PC-3 (cell line): ENCODE results near the gene JPH4. TPM values are rescaled to one million over a fixed set of nuclear protein-coding genes. Genes with fewer than 3 reads are reported as not detected.

Experiments used
- ATAC-seq: fragments of 200-7000 bp; cut with Tn5 transposase; 2 replicates; pipeline ENCODE4 v1.9.1; 2020; ENCODE audit warnings: mild to moderate bottlenecking, moderate library complexity
- BruUV-seq: library from RNA; stranded (reverse); fragments of 400-500 nt; replicated peaks from 2 replicates; lab custom pipeline; 2021; lab: Mats Ljungman, UMichigan
- CTCF ChIA-PET: fragments of 300-600 bp; sonication (Branson Sonifier 250); formaldehyde crosslinking; loops from one replicate; lab custom pipeline; 2022; ENCODE audit warnings: antibody characterized with exemption; lab: Charles Lee
- POLR2A ChIA-PET: fragments of 300-600 bp; sonication (Branson Sonifier 250); formaldehyde crosslinking; loops from one replicate; lab custom pipeline; 2022; ENCODE audit warnings: antibody characterized with exemption; ENCODE audit not compliant: unreplicated experiment; lab: Charles Lee
- DNase-seq: peaks from one replicate; pipeline ENCODE4 v3.0.0-alpha.2; 2015
- H2AFZ ChIP-seq: fragments of 300-600 bp; sonication (generic); 2 replicates; pipeline ENCODE4 v1.6.0; 2016; ENCODE audit warnings: antibody characterized with exemption, low read length
- H3F3A ChIP-seq: fragments of 300-600 bp; sonication (generic); one replicate; pipeline ENCODE4 v1.6.0; 2017; ENCODE audit warnings: antibody characterized with exemption, low read length, control low read depth, mild to moderate bottlenecking; ENCODE audit not compliant: unreplicated experiment
- H3K27ac ChIP-seq: fragments of 300-600 bp; sonication (generic); 2 replicates; pipeline ENCODE4 v1.5.1; 2016; ENCODE audit warnings: mild to moderate bottlenecking, low read length
- H3K27me3 ChIP-seq: fragments of 300-600 bp; sonication (generic); 2 replicates; pipeline ENCODE4 v1.6.1; 2016; ENCODE audit warnings: low read length, mixed read lengths
- H3K36me3 ChIP-seq: fragments of 300-600 bp; sonication (generic); 2 replicates; pipeline ENCODE4 v1.6.1; 2016; ENCODE audit warnings: low read depth, mixed run types, low read length, mixed read lengths
- H3K4me1 ChIP-seq: fragments of 300-600 bp; sonication (generic); 2 replicates; pipeline ENCODE4 v1.5.1; 2016; ENCODE audit warnings: low read length; ENCODE audit not compliant: insufficient read depth
- H3K4me2 ChIP-seq: fragments of 300-600 bp; sonication (generic); 2 replicates; pipeline ENCODE4 v1.6.0; 2016; ENCODE audit warnings: low read length
- H3K4me3 ChIP-seq: fragments of 300-600 bp; sonication (generic); 2 replicates; pipeline ENCODE4 v1.5.1; 2016; ENCODE audit warnings: mild to moderate bottlenecking, low read length, mixed read lengths
- H3K79me2 ChIP-seq: fragments of 300-600 bp; sonication (generic); 2 replicates; pipeline ENCODE4 v1.6.1; 2017; ENCODE audit warnings: low read length, mixed read lengths
- H3K9ac ChIP-seq: fragments of 300-600 bp; sonication (generic); 2 replicates; pipeline ENCODE4 v1.6.0; 2016; ENCODE audit warnings: mild to moderate bottlenecking, low read length
- H3K9me2 ChIP-seq: fragments of 300-600 bp; sonication (generic); replicated peaks from 2 replicates; pipeline ENCODE4 v1.6.1; 2016; ENCODE audit warnings: mixed run types, low read length, mixed read lengths
- H3K9me3 ChIP-seq: fragments of 300-600 bp; sonication (generic); 2 replicates; pipeline ENCODE4 v1.6.1; 2016; ENCODE audit warnings: low read length, mixed read lengths
- H4K20me1 ChIP-seq: fragments of 300-600 bp; sonication (generic); 2 replicates; pipeline ENCODE4 v1.6.1; 2016; ENCODE audit warnings: low read length, mixed read lengths
- CTCF ChIP-seq: fragments of 300-600 bp; sonication (generic); conservative IDR thresholded peaks from 2 replicates; pipeline ENCODE4 v1.5.1; 2017; ENCODE audit warnings: antibody characterized with exemption, low read depth, mild to moderate bottlenecking, low read length
- EZH2 ChIP-seq: fragments of 300-600 bp; sonication (generic); IDR thresholded peaks from one replicate; pipeline ENCODE4 v1.6.1; 2017; ENCODE audit warnings: antibody characterized with exemption, mild to moderate bottlenecking, low read length; ENCODE audit not compliant: unreplicated experiment
- EZH2phosphoT487 ChIP-seq: fragments of 300-600 bp; sonication (generic); IDR thresholded peaks from 2 replicates; pipeline ENCODE4 v1.6.1; 2018; ENCODE audit warnings: mild to moderate bottlenecking, antibody characterized with exemption, low read length, borderline replicate concordance
- intact Hi-C: fragments of 100-400 bp; cut with micrococcal nuclease; formaldehyde crosslinking; loops from 2 replicates; pipeline ENCODE4 v1.9.0; 2023
- total RNA-seq: library from RNA; depleted of rRNA; stranded (reverse); fragments of >200 nt; gene quantifications from 2 replicates; pipeline ENCODE4 v1.2.3, GENCODE V29; 2014

The JPH4 gene
- total RNA-seq, 1 experiment from 2014 or later = not detected

- H3K9me3 ChIP-seq = no peaks in the 10 kb centered on the region
- H2AFZ ChIP-seq = peak overlapping the region; percentile 95
- ATAC-seq = no peak
- peak overlapping the region; percentile 97 for H3K4me3 ChIP-seq
- H3K4me1 ChIP-seq = peaks cover 8% of the 10 kb centered on the region
- BruUV-seq = no TSS peak
- H3K27me3 ChIP-seq = no peaks in the 10 kb centered on the region
- H3K79me2 ChIP-seq = peaks cover 12% of the 10 kb centered on the region
- no peaks in the 10 kb centered on the region for H3K9me2 ChIP-seq
- peak overlapping the region; percentile 68; the same call in 1 of the 2 replicates for H3K9ac ChIP-seq
- DNase-seq = no peak
- intact Hi-C loops = loop anchor here (10.0 kb wide), 1 partner anchor 475 kb away; no protein-coding TSS in a partner anchor
- peak overlapping the region; percentile 95 for H3K4me2 ChIP-seq
- H3F3A ChIP-seq = no peaks in the 10 kb centered on the region
- H3K36me3 ChIP-seq = no peaks in the 10 kb centered on the region
- ChIA-PET CTCF (interaction anchor here (0.6 kb wide), 1 partner anchor 244 kb away, joined by 3 read pairs; the partner anchor contains the start of gene BCL2L2), POLR2A (no interaction called here)
- H4K20me1 ChIP-seq = no peaks in the 10 kb centered on the region
- TF ChIP-seq EZH2 (no peak), CTCF (no peak), EZH2phosphoT487 (no peak)
- H3K27ac ChIP-seq = no peak overlapping the region
These were observed 28.3 kb downstream of the JPH4 start for GRCh38 chr14:23550131-23550811.

- DNase-seq = no peak
- TF ChIP-seq EZH2 = no peak
- no peak for TF ChIP-seq EZH2phosphoT487
- TF ChIP-seq CTCF = no peak
- H3F3A ChIP-seq = no peaks in the 10 kb centered on the region
- H2AFZ ChIP-seq = no peak overlapping the region
- no peak overlapping the region for H3K9ac ChIP-seq
- H3K4me1 ChIP-seq = peaks cover 8% of the 10 kb centered on the region
- no peaks in the 10 kb centered on the region for H3K36me3 ChIP-seq
- ChIA-PET CTCF (interaction anchor here (0.6 kb wide), 1 partner anchor 12 kb away, joined by 3 read pairs; no protein-coding TSS in a partner anchor), POLR2A (interaction anchor here (0.6 kb wide), 1 partner anchor 453 kb away, joined by 3 read pairs; the partner anchor contains the start of genes ACIN1 and C14orf119)
- peaks cover 12% of the 10 kb centered on the region for H3K79me2 ChIP-seq
- H4K20me1 ChIP-seq = no peaks in the 10 kb centered on the region
- intact Hi-C loops = no loop called here
- H3K4me2 ChIP-seq = no peak overlapping the region
- no peak overlapping the region for H3K27ac ChIP-seq
- no peaks in the 10 kb centered on the region for H3K27me3 ChIP-seq
- no peak for ATAC-seq
- no peaks in the 10 kb centered on the region for H3K9me3 ChIP-seq
- BruUV-seq = no TSS peak
- no peak overlapping the region for H3K4me3 ChIP-seq
- no peaks in the 10 kb centered on the region for H3K9me2 ChIP-seq
These were observed 30.0 kb downstream of the JPH4 start for GRCh38 chr14:23548351-23549318.
